ENCODE results near the gene KLHL25. TPM values are rescaled to one million over a fixed set of nuclear protein-coding genes. Genes with fewer than 3 reads are reported as not detected.

KLHL25 gene
- total RNA-seq, 1 donor from 2014 or later: 10.3 TPM

GRCh38 chr15:85778107-85778776, 16.5 kb downstream of the KLHL25 start:
- no peak for DNase-seq (ENCODE audit: extremely low read depth, low read depth, low spot score)

GRCh38 chr15:85777250-85778106, 17.2 kb downstream of the KLHL25 start:
- DNase-seq (ENCODE audit: extremely low read depth, low read depth, low spot score): no peak

- DNase-seq (ENCODE audit: extremely low read depth, low read depth, low spot score): no peak
These were observed 20.8 kb downstream of the KLHL25 start for GRCh38 chr15:85773970-85774369.

- DNase-seq (ENCODE audit: extremely low read depth, low read depth, low spot score): no peak
These were observed 21.5 kb downstream of the KLHL25 start for GRCh38 chr15:85773249-85773648.

GRCh38 chr15:85772668-85773067, 22.1 kb downstream of the KLHL25 start:
- DNase-seq (ENCODE audit: extremely low read depth, low read depth, low spot score): no peak

GRCh38 chr15:85771781-85772445, 22.8 kb downstream of the KLHL25 start:
- DNase-seq (ENCODE audit: extremely low read depth, low read depth, low spot score): no peak

- DNase-seq (ENCODE audit: extremely low read depth, low read depth, low spot score): no peak
These were observed 23.5 kb downstream of the KLHL25 start for GRCh38 chr15:85771271-85771670.

- no peak for DNase-seq (ENCODE audit: extremely low read depth, low read depth, low spot score)
These were observed 24.4 kb downstream of the KLHL25 start for GRCh38 chr15:85770096-85771041.

GRCh38 chr15:85769182-85769900, 25.4 kb downstream of the KLHL25 start:
- DNase-seq (ENCODE audit: extremely low read depth, low read depth, low spot score): no peak

GRCh38 chr15:85768595-85769168, 26.0 kb downstream of the KLHL25 start:
- no peak for DNase-seq (ENCODE audit: extremely low read depth, low read depth, low spot score)

GRCh38 chr15:85767785-85768529, 26.8 kb downstream of the KLHL25 start:
- no peak for DNase-seq (ENCODE audit: extremely low read depth, low read depth, low spot score)

- DNase-seq (ENCODE audit: extremely low read depth, low read depth, low spot score): no peak
These were observed 28.5 kb downstream of the KLHL25 start for GRCh38 chr15:85766001-85766831.

- no peak for DNase-seq (ENCODE audit: extremely low read depth, low read depth, low spot score)
These were observed 30.0 kb downstream of the KLHL25 start for GRCh38 chr15:85764649-85765277.

GRCh38 chr15:85763673-85764633, 30.8 kb downstream of the KLHL25 start:
- DNase-seq (ENCODE audit: extremely low read depth, low read depth, low spot score): no peak

GRCh38 chr15:85763157-85763556, 31.6 kb downstream of the KLHL25 start:
- DNase-seq (ENCODE audit: extremely low read depth, low read depth, low spot score): no peak

- no peak for DNase-seq (ENCODE audit: extremely low read depth, low read depth, low spot score)
These were observed 32.0 kb downstream of the KLHL25 start for GRCh38 chr15:85762756-85763127.
